ENCODE results near the gene MCC. TPM values are rescaled to one million over a fixed set of nuclear protein-coding genes. Genes with fewer than 3 reads are reported as not detected.

MCC gene
- total and polyA plus RNA-seq, 2 experiments from 2014 or later = 3.4 to 8.8 TPM

DNA sequence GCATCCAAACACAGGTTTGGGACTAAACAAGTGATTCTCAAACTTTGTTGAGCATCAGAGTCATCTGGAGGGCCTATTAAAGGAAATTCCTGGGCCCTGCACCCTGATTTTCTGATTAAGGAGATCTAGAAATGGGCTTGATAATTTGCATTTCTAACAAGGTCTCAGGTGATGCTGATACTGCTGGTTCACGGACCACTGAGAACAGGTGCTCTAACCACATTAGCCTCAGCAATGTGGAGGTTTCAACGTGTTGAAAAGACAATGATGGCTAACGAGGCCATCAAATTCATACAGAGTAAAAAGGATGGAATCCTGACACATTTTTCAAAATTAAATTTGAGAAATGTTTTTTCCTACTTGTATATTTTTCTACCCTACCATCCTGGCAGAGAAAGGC lies 225.6 kb downstream of the MCC start:
- Histone ChIP-seq H4K20me1 (ENCODE audit: insufficient read depth) (no peaks in the 10 kb centered on the region), H2AFZ (no peak overlapping the region), H3K4me3 (no peak overlapping the region), H3K36me3 (ENCODE audit: low read depth) (no peaks in the 10 kb centered on the region), H3K27me3 (replicated peaks; ENCODE audit: insufficient read depth) (no peaks in the 10 kb centered on the region), H3K79me2 (ENCODE audit: insufficient read depth) (no peaks in the 10 kb centered on the region), H3K9me3 (ENCODE audit: low read depth) (no peaks in the 10 kb centered on the region), H3K4me2 (ENCODE audit: unreplicated experiment) (no peak overlapping the region), H3K9me2 (ENCODE audit: insufficient read depth) (no peaks in the 10 kb centered on the region), H3K27ac (no peak overlapping the region), H3K9ac (no peak overlapping the region), H3F3A (ENCODE audit: insufficient read depth) (no peaks in the 10 kb centered on the region), H3K4me1 (ENCODE audit: insufficient read depth) (peaks cover 14% of the 10 kb centered on the region)
- TF ChIP-seq EZH2phosphoT487 (IDR thresholded peaks at IDR 0.05; ENCODE audit: insufficient read depth, low read depth) = no peak
- no peak for TF ChIP-seq EZH2 (IDR thresholded peaks at IDR 0.05; ENCODE audit: insufficient read depth, poor library complexity, severe bottlenecking)
- 95 to 98% methylated on average over 3 of the region's 3 CpGs for WGBS, 2 experiments (ENCODE audit: low coverage in 1 of 2, low lambda C conversion rate in 2 of 2, missing lambda C conversion rate in 2 of 2)
- DNase-seq = no peak
- in situ Hi-C loops (cut with MboI) = no loop called here

DNA sequence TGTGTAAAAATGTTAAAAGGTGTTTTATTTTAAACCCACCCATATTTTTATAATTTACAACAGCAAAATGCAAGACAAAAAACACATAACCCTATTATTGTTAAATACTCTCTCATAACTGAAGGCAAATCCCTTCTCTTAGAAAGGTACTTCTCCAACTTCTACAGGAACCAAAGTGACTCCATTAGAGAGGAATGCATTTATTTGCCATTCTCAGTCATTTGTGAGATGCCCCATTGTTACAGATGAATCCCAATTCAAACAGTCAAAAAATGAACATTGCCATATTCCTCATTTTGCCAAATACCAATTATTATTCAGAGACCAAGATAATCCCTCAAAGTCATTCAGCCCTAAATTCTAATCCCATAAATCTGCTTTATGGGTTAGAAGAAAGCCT lies 229.2 kb downstream of the MCC start:
- H3K9me3 ChIP-seq (ENCODE audit: low read depth) = no peaks in the 10 kb centered on the region
- H3K36me3 ChIP-seq (ENCODE audit: low read depth) = no peaks in the 10 kb centered on the region
- in situ Hi-C loops (cut with MboI) = no loop called here
- TF ChIP-seq EZH2 (IDR thresholded peaks at IDR 0.05; ENCODE audit: insufficient read depth, poor library complexity, severe bottlenecking) (no peak), EZH2phosphoT487 (IDR thresholded peaks at IDR 0.05; ENCODE audit: insufficient read depth, low read depth) (no peak)
- no peaks in the 10 kb centered on the region for H3K79me2 ChIP-seq (ENCODE audit: insufficient read depth)
- no peak overlapping the region for H3K4me2 ChIP-seq (ENCODE audit: unreplicated experiment)
- H3K27me3 ChIP-seq (replicated peaks; ENCODE audit: insufficient read depth) = no peaks in the 10 kb centered on the region
- no peak overlapping the region for H3K27ac ChIP-seq
- H3K9me2 ChIP-seq (ENCODE audit: insufficient read depth) = no peaks in the 10 kb centered on the region
- H3K9ac ChIP-seq = no peak overlapping the region
- H2AFZ ChIP-seq = no peak overlapping the region
- H3K4me1 ChIP-seq (ENCODE audit: insufficient read depth) = peaks cover 11% of the 10 kb centered on the region
- H4K20me1 ChIP-seq (ENCODE audit: insufficient read depth) = no peaks in the 10 kb centered on the region
- H3F3A ChIP-seq (ENCODE audit: insufficient read depth) = no peaks in the 10 kb centered on the region
- no peak overlapping the region for H3K4me3 ChIP-seq
- no peak for DNase-seq

DNA sequence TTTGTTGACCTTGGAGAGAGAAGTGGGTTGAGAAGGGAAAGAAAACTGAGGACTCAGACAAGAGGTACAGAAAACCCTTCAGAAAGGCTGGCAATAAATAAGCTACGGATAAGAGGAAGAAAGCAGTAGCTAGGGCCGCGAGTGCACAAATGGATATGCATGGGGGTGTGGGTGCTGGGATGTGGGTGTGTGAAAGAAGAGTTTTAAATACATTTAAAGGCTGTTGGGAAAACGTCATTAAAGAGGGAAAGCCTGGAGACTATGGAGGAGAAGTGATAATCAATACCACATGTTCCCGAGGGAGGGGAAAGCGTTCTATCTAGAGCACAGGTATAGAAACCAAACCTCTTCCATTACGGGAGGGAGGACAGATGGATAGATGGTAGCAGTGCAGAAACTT lies 230.7 kb downstream of the MCC start:
- DNase-seq = no peak
- in situ Hi-C loops (cut with MboI) = no loop called here
- Histone ChIP-seq H4K20me1 (ENCODE audit: insufficient read depth) (no peaks in the 10 kb centered on the region), H3K9me3 (ENCODE audit: low read depth) (no peaks in the 10 kb centered on the region), H3K4me1 (ENCODE audit: insufficient read depth) (peaks cover 11% of the 10 kb centered on the region), H3K4me3 (no peak overlapping the region), H3K79me2 (ENCODE audit: insufficient read depth) (no peaks in the 10 kb centered on the region), H3F3A (ENCODE audit: insufficient read depth) (no peaks in the 10 kb centered on the region), H3K4me2 (ENCODE audit: unreplicated experiment) (no peak overlapping the region), H3K36me3 (ENCODE audit: low read depth) (no peaks in the 10 kb centered on the region), H3K27ac (no peak overlapping the region), H3K27me3 (replicated peaks; ENCODE audit: insufficient read depth) (no peaks in the 10 kb centered on the region), H3K9ac (no peak overlapping the region), H2AFZ (no peak overlapping the region), H3K9me2 (ENCODE audit: insufficient read depth) (no peaks in the 10 kb centered on the region)
- TF ChIP-seq EZH2 (IDR thresholded peaks at IDR 0.05; ENCODE audit: insufficient read depth, poor library complexity, severe bottlenecking) (no peak), EZH2phosphoT487 (IDR thresholded peaks at IDR 0.05; ENCODE audit: insufficient read depth, low read depth) (no peak)
- WGBS, 2 experiments (ENCODE audit: low coverage in 1 of 2, low lambda C conversion rate in 2 of 2, missing lambda C conversion rate in 2 of 2) = 66 to 81% methylated on average over 7 of the region's 7 CpGs

GRCh38 chr5:113256671-113257452 lies 231.4 kb downstream of the MCC start:
- 95 to 99% methylated on average over 4 of the region's 4 CpGs for WGBS, 2 experiments (ENCODE audit: low coverage in 1 of 2, low lambda C conversion rate in 2 of 2, missing lambda C conversion rate in 2 of 2)
- H3K4me3 ChIP-seq = no peak overlapping the region
- H3K27ac ChIP-seq = no peak overlapping the region
- no peak overlapping the region for H3K4me2 ChIP-seq (ENCODE audit: unreplicated experiment)
- no peak overlapping the region for H2AFZ ChIP-seq
- DNase-seq = no peak
- in situ Hi-C loops (cut with MboI) = no loop called here
- H3K36me3 ChIP-seq (ENCODE audit: low read depth) = no peaks in the 10 kb centered on the region
- H3K4me1 ChIP-seq (ENCODE audit: insufficient read depth) = peaks cover 11% of the 10 kb centered on the region
- no peak overlapping the region for H3K9ac ChIP-seq
- H3K79me2 ChIP-seq (ENCODE audit: insufficient read depth) = no peaks in the 10 kb centered on the region
- no peaks in the 10 kb centered on the region for H4K20me1 ChIP-seq (ENCODE audit: insufficient read depth)
- TF ChIP-seq EZH2 (IDR thresholded peaks at IDR 0.05; ENCODE audit: insufficient read depth, poor library complexity, severe bottlenecking) = no peak
- no peaks in the 10 kb centered on the region for H3K9me2 ChIP-seq (ENCODE audit: insufficient read depth)
- no peaks in the 10 kb centered on the region for H3F3A ChIP-seq (ENCODE audit: insufficient read depth)
- H3K9me3 ChIP-seq (ENCODE audit: low read depth) = no peaks in the 10 kb centered on the region
- no peaks in the 10 kb centered on the region for H3K27me3 ChIP-seq (replicated peaks; ENCODE audit: insufficient read depth)
